Inferior parietal cortex (tissue), 1 donor: ENCODE measurements around the gene HADHB.
A peak's percentile ranks its signal among the peaks of the same experiment; 100 is the strongest.
"Not testable (repeated sequence)": the region's sequence is repeated elsewhere in the genome, so short reads cannot be mapped to it uniquely, and the experiment has no call there.

ENCODE experiments used
- DNase-seq: peaks from one replicate; pipeline ENCODE4 v3.0.0-alpha.2; 2016; ENCODE audit errors: extremely low spot score

HADHB gene

DNA sequence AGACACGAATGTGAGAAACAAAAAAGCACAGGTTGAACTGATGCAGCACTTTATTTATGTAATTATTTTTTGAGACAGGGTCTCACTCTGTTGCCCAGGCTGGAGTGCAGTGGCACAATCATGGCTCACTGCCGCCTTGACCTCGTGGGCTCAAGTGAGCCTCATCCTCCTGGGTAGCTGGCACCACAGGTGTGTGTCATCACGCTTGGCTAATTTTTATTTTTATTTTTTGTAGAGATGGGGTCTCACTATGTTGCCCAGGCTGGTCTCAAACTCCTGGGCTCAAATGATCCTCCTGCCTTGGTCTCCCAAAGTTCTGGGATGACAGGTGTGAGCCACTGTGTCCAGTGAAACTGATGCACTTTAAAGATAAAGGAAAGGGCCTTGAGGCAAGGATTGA lies 84.3 kb downstream of the HADHB start:
- DNase-seq: not testable (repeated sequence)

DNA sequence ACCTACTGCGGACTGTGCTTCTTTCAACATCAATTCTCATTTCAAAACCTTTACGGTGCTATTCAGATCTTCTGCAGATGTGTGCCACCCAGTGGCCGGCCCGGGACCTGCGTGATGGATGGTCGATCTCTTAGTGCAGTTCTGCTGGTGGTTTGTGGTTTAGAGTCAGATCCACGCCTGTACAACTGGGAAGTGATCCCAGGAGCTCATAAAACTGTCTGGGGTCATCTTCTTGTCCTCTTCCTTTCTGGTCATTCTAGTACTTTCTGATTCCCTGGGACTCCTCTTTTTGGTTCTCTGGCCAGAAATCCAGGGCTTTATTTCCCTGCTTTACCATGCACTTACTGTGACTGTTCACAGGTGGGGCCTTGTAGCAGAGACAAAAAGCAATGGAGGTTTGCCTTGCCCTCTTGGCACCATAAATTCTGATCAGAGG lies 85.4 kb downstream of the HADHB start:
- DNase-seq: peak; percentile 87

DNA sequence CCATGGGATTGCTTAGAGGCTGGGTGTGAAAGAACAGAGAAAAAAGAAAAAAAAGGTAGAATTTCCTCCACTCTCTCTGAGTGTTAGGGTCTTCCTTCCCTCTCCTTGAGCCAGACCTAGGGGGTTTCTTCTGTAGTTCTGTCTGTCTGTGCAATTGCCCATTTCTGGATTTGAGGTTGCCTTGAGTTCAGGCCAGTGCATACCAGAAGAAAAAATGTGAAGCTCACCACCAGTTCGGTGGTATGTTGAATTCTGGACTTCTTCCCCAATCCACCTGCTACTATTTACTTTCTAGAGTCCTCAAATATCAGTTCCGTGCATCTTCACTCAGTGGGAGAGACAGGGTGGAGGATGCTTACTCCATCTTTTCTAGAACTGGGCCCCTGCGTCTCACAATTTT lies 85.9 kb downstream of the HADHB start:
- DNase-seq: no peak

DNA sequence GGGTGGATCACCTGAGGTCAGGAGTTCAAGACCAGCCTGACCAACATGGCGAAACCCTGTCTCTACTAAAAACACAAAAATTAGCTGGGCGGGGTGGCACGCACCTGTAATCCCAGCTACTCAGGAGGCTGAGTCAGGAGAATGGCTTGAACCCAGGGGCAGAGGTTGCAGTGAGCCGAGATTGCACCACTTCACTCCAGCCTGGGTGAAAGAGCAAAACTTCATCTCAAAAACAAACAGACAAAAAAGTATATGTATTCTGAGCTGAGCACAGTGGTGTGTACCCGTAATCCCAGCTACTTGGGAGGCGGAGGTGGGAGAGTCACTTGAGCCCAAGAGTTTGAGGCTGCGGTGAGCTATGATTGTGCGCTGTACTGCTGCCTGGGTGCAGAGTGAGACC lies 86.6 kb downstream of the HADHB start:
- not testable (repeated sequence) for DNase-seq

DNA sequence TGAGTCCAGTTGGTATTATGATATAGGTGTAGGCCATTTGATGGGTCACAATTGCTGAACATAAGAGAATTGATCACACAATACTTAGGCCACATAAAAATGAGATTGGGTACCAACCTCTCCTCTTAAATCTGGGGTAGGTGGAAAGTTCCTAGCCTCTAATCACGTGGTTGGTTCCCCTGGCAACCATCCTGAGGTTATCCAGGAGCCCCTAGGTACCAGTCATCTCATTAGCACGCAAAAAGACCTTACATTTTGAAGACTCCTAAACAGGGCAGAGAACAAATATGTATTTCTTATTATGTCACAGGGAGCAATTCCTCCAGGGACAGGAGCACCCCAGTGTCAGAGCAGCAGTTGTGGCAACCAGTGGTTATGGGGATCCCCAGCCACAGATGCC lies 88.6 kb downstream of the HADHB start:
- DNase-seq: no peak

DNA sequence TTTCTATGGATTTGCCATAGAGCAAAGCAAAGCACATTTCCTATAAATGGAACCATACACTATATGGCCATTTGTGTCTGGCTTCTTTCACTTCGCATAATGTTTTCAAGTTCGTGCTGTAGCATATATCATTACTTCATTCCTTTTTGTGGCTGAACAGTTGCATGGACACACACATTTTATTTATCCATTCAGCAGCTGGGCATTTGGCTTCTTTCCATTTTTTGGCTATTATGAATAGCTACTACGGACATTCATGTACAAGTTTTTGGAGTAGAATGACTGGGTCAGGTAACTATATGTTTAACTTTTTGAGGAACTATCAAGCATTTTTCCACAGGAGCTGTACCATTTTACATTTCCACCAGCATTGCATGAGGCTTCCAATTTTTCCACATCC lies 90.5 kb downstream of the HADHB start:
- no peak for DNase-seq

DNA sequence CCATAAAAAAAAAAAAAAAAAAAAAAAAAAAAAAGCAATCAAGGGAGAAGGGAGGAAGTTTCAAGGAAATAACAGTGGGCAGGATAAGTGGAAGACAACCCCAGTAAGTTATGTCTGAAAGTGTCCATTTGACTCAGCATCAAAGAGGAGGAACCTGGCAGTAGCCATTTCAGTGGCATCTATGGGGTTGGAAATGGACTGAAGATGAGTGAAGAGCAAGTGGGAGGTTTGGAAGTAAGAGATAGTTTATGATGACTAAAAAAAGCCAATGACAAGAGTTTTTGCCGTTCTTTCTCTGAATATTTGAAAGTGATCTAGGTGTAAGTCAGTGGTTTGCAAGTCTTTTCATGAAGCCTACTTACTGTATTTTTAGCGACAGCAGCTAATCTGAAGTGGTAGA lies 92.0 kb downstream of the HADHB start:
- no peak for DNase-seq

DNA sequence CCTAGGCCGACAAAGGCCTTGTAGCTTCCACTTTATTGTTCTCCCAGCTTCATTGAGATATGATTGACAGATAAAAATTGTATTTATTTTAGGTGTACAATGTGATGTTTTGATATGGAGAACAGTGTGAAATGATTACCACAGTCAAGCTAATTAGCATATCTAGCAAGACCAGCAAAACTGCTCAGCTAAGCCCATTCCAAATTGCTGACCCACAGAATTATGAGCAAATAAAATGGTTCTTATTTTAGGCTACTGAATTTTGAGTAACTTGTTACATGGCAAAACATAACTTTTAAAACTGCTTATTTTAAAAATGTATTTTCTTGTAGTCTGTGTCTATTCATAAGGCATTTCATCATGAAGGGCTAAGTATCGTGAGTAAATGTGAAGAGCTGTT lies 92.6 kb downstream of the HADHB start:
- DNase-seq: no peak
